BLaER1 treated with 17β-estradiol and CSF1 and Interleukin-3, amounts not matched to agents 10 nM and 100 nM (cell line): ENCODE results near the gene COIL.
A peak's percentile ranks its signal among the peaks of the same experiment; 100 is the strongest.
"Not testable (repeated sequence)": the region's sequence is repeated elsewhere in the genome, so short reads cannot be mapped to it uniquely, and the experiment has no call there.

Source experiments
- H3K27ac ChIP-seq, 11 experiments: shearing (Covaris generic); formaldehyde crosslinking; 2 replicates each; pipeline ENCODE4 v1.8.1; 2022
- H3K27me3 ChIP-seq, 11 experiments: shearing (Covaris generic); formaldehyde crosslinking; 2 replicates each; pipeline ENCODE4 v1.8.1; 2022
- H3K36me3 ChIP-seq, 11 experiments: shearing (Covaris generic); formaldehyde crosslinking; 2 replicates each; pipeline ENCODE4 v1.8.1; 2022
- H3K4me1 ChIP-seq, 10 experiments: shearing (Covaris generic); formaldehyde crosslinking; 2 replicates each; pipeline ENCODE4 v1.8.1; 2022
- H3K4me2 ChIP-seq, 11 experiments: shearing (Covaris generic); formaldehyde crosslinking; 2 replicates each; pipeline ENCODE4 v1.8.1; 2022
- H3K4me3 ChIP-seq, 10 experiments: shearing (Covaris generic); formaldehyde crosslinking; 2 replicates each; pipeline ENCODE4 v1.8.1; 2022
- H3K9ac ChIP-seq, 11 experiments: shearing (Covaris generic); formaldehyde crosslinking; 2 replicates each; pipeline ENCODE4 v1.8.1; 2022
- H3K9me3 ChIP-seq, 11 experiments: shearing (Covaris generic); formaldehyde crosslinking; replicated peaks in 1 of 11; 2 replicates each; pipeline ENCODE4 v1.8.1; 2022
- H4K20me1 ChIP-seq, 11 experiments: shearing (Covaris generic); formaldehyde crosslinking; 2 replicates each; pipeline ENCODE4 v1.8.1; 2022
- Cebpa-rat ChIP-seq, 11 experiments: shearing (Covaris generic); IDR thresholded peaks; 2 replicates each; pipeline ENCODE4 v1.8.1; 2022

Gene COIL

GRCh38 chr17:56983366-56983765 is 22.5 kb upstream of the COIL start:
- peaks cover 0 to 20% (median 0%) of the 10 kb centered on the region in 11 experiments; a peak in 3 of 22 replicates for H4K20me1 ChIP-seq
- H3K4me3 ChIP-seq = no peak overlapping the region
- H3K9ac ChIP-seq = no peak overlapping the region; a peak in 2 of 22 replicates
- TF ChIP-seq Cebpa-rat (IDR thresholded peaks at IDR 0.05) = no peak
- peak overlapping the region in 2 of 11 experiments; percentile 10 to 28; a peak in 1 of 22 replicates for H3K27ac ChIP-seq
- no peaks in the 10 kb centered on the region for H3K27me3 ChIP-seq
- H3K4me1 ChIP-seq = peaks cover 60 to 90% (median 69%) of the 10 kb centered on the region in 10 experiments
- no peaks in the 10 kb centered on the region for H3K9me3 ChIP-seq
- peak overlapping the region; percentile 68 to 94 (median 87) for H3K4me2 ChIP-seq
- H3K36me3 ChIP-seq = peaks cover 32 to 59% (median 50%) of the 10 kb centered on the region in 11 experiments

GRCh38 chr17:56982312-56982711 is 21.5 kb upstream of the COIL start:
- H3K27ac ChIP-seq = peak overlapping the region in 8 of 11 experiments; percentile 10 to 58 (median 42); a peak in 13 of 22 replicates
- peak overlapping the region in 3 of 10 experiments; percentile 9 to 42 (median 28); a peak in 3 of 20 replicates for H3K4me3 ChIP-seq
- H3K27me3 ChIP-seq = no peaks in the 10 kb centered on the region
- peaks cover 0 to 20% (median 0%) of the 10 kb centered on the region in 11 experiments; a peak in 3 of 22 replicates for H4K20me1 ChIP-seq
- H3K4me2 ChIP-seq = peak overlapping the region; percentile 68 to 94 (median 87)
- peaks cover 61 to 87% (median 71%) of the 10 kb centered on the region in 10 experiments for H3K4me1 ChIP-seq
- H3K9me3 ChIP-seq = no peaks in the 10 kb centered on the region
- H3K9ac ChIP-seq = peak overlapping the region; percentile 3 to 66 (median 33); a peak in 14 of 22 replicates
- no peak for TF ChIP-seq Cebpa-rat (IDR thresholded peaks at IDR 0.05)
- peaks cover 21 to 49% (median 40%) of the 10 kb centered on the region in 11 experiments; a peak in 21 of 22 replicates for H3K36me3 ChIP-seq

- H3K9me3 ChIP-seq, H3K4me3 ChIP-seq, H3K9ac ChIP-seq, H3K27me3 ChIP-seq, H3K27ac ChIP-seq: not testable (repeated sequence)
- H3K36me3 ChIP-seq = peaks cover 3 to 31% (median 23%) of the 10 kb centered on the region in 11 experiments; a peak in 20 of 22 replicates
- H3K4me1 ChIP-seq = peaks cover 67 to 77% (median 72%) of the 10 kb centered on the region in 10 experiments
- peaks cover 0 to 20% (median 0%) of the 10 kb centered on the region in 11 experiments; a peak in 3 of 22 replicates for H4K20me1 ChIP-seq
- peak overlapping the region in 9 of 11 experiments; percentile 68 to 98 (median 87); a peak in 14 of 22 replicates for H3K4me2 ChIP-seq
These were observed 19.7 kb upstream of the COIL start for GRCh38 chr17:56980526-56980925.

- peaks cover 55 to 70% (median 64%) of the 10 kb centered on the region in 10 experiments for H3K4me1 ChIP-seq
- peaks cover 0 to under 1% (median 0%) of the 10 kb centered on the region in 11 experiments; a peak in 1 of 22 replicates for H3K9me3 ChIP-seq
- H3K9ac ChIP-seq = peak overlapping the region; percentile 70 to 83 (median 78)
- peak overlapping the region; percentile 67 to 80 (median 70) for H3K4me3 ChIP-seq
- peak overlapping the region; percentile 52 to 86 (median 69) for H3K27ac ChIP-seq
- H3K36me3 ChIP-seq = peaks cover 0 to 23% (median 11%) of the 10 kb centered on the region in 11 experiments; a peak in 14 of 22 replicates
- peaks cover 0 to 20% (median 0%) of the 10 kb centered on the region in 11 experiments; a peak in 2 of 22 replicates for H4K20me1 ChIP-seq
- H3K4me2 ChIP-seq = peak overlapping the region; percentile 82 to 98 (median 89)
- no peak for TF ChIP-seq Cebpa-rat (IDR thresholded peaks at IDR 0.05)
- no peaks in the 10 kb centered on the region for H3K27me3 ChIP-seq
These were observed 18.2 kb upstream of the COIL start for GRCh38 chr17:56979091-56979480.

- H3K27me3 ChIP-seq = no peaks in the 10 kb centered on the region
- peak overlapping the region; percentile 67 to 80 (median 70) for H3K4me3 ChIP-seq
- peak overlapping the region; percentile 52 to 86 (median 69) for H3K27ac ChIP-seq
- peaks cover 0 to 18% (median 10%) of the 10 kb centered on the region in 11 experiments; a peak in 10 of 22 replicates for H3K36me3 ChIP-seq
- no peak for TF ChIP-seq Cebpa-rat (IDR thresholded peaks at IDR 0.05)
- peaks cover 50 to 68% (median 60%) of the 10 kb centered on the region in 10 experiments for H3K4me1 ChIP-seq
- H3K4me2 ChIP-seq = peak overlapping the region; percentile 82 to 98 (median 89)
- H3K9ac ChIP-seq = peak overlapping the region; percentile 70 to 83 (median 78)
- peaks cover 0 to 18% (median 0%) of the 10 kb centered on the region in 11 experiments; a peak in 2 of 22 replicates for H4K20me1 ChIP-seq
- peaks cover 0 to 6% (median 4%) of the 10 kb centered on the region in 11 experiments; a peak in 14 of 22 replicates for H3K9me3 ChIP-seq
These were observed 17.7 kb upstream of the COIL start for GRCh38 chr17:56978441-56979090.

- no peak for TF ChIP-seq Cebpa-rat (IDR thresholded peaks at IDR 0.05)
- peaks cover 0 to 11% (median 0%) of the 10 kb centered on the region in 11 experiments; a peak in 2 of 22 replicates for H4K20me1 ChIP-seq
- peaks cover 43 to 60% (median 52%) of the 10 kb centered on the region in 10 experiments for H3K4me1 ChIP-seq
- H3K9ac ChIP-seq = peak within 1 kb of the TSS; percentile 70 to 83 (median 78)
- peaks cover 0 to 12% (median 10%) of the 10 kb centered on the region in 11 experiments; a peak in 20 of 22 replicates for H3K9me3 ChIP-seq
- H3K4me3 ChIP-seq = peak within 1 kb of the TSS; percentile 67 to 80 (median 70)
- no peaks in the 10 kb centered on the region for H3K27me3 ChIP-seq
- peak within 1 kb of the TSS; percentile 82 to 98 (median 89) for H3K4me2 ChIP-seq
- H3K27ac ChIP-seq = peak within 1 kb of the TSS; percentile 52 to 86 (median 69)
- H3K36me3 ChIP-seq = peaks cover 0 to 13% (median 6%) of the 10 kb centered on the region in 11 experiments; a peak in 9 of 22 replicates
These were observed 17.0 kb upstream of the COIL start, which contains the start of gene SCPEP1 for GRCh38 chr17:56977673-56978395. Gene SCPEP1, plus strand, starts transcription at chr17:56978131. Its CDS starts 29 bp downstream, at chr17:56978160.

GRCh38 chr17:56976941-56977608 is 16.2 kb upstream of the COIL start:
- Histone ChIP-seq H3K4me2 (peak overlapping the region; percentile 54 to 89 (median 82)), H4K20me1 (peaks cover 0 to 9% (median 0%) of the 10 kb centered on the region in 11 experiments; a peak in 2 of 22 replicates), H3K36me3 (peaks cover 0 to 13% (median 6%) of the 10 kb centered on the region in 11 experiments; a peak in 9 of 22 replicates), H3K9ac (peak overlapping the region; percentile 32 to 83 (median 77); a peak in 18 of 22 replicates), H3K27ac (peak overlapping the region in 7 of 11 experiments; percentile 0 to 86 (median 43); a peak in 8 of 22 replicates), H3K4me3 (peak overlapping the region; percentile 67 to 80 (median 70)), H3K27me3 (no peaks in the 10 kb centered on the region), H3K9me3 (peaks cover 6 to 20% (median 17%) of the 10 kb centered on the region in 11 experiments), H3K4me1 (peaks cover 35 to 53% (median 45%) of the 10 kb centered on the region in 10 experiments)
- no peak for TF ChIP-seq Cebpa-rat (IDR thresholded peaks at IDR 0.05)

- no peak overlapping the region for H3K4me2 ChIP-seq
- peaks cover 0 to under 1% (median 0%) of the 10 kb centered on the region in 11 experiments; a peak in 2 of 22 replicates for H3K36me3 ChIP-seq
- no peak for TF ChIP-seq Cebpa-rat (IDR thresholded peaks at IDR 0.05)
- no peaks in the 10 kb centered on the region; a peak in 2 of 22 replicates for H4K20me1 ChIP-seq
- no peak overlapping the region for H3K4me3 ChIP-seq
- H3K27me3 ChIP-seq = no peaks in the 10 kb centered on the region
- H3K9ac ChIP-seq = no peak overlapping the region
- no peak overlapping the region for H3K27ac ChIP-seq
- peaks cover 19 to 33% (median 31%) of the 10 kb centered on the region in 11 experiments for H3K9me3 ChIP-seq
- H3K4me1 ChIP-seq = peaks cover 22 to 39% (median 31%) of the 10 kb centered on the region in 10 experiments
These were observed 14.8 kb upstream of the COIL start for GRCh38 chr17:56975656-56976055.
